HepG2 (cell line): ENCODE measurements around the gene PLEKHA5. TPM values are rescaled to one million over a fixed set of nuclear protein-coding genes. Genes with fewer than 3 reads are reported as not detected.

Experiments used
- ATAC-seq: fragments of 200-7000 bp; cut with Tn5 transposase; 3 replicates; pipeline ENCODE4 v1.9.1; 2020; ENCODE audit warnings: mild to moderate bottlenecking, moderate library complexity
- BruUV-seq: library from RNA; stranded (reverse); fragments of 400-500 nt; replicated peaks from 2 replicates; lab custom pipeline; 2021; lab: Mats Ljungman, UMichigan
- CTCF ChIA-PET: fragments of 300-600 bp; formaldehyde crosslinking; extraction: SDS; loops from one replicate; lab custom pipeline; 2021; ENCODE audit warnings: low total read pairs, inconsistent platforms, low intra/inter-chr PET ratio; lab: Yijun Ruan, JAX
- POLR2A ChIA-PET: fragments of 350-600 bp; sonication (Branson Sonifier 250); formaldehyde crosslinking; loops from one replicate; lab custom pipeline; 2020; ENCODE audit warnings: antibody characterized with exemption, inconsistent platforms; lab: Yijun Ruan, JAX
- DNase-seq: peaks from one replicate; pipeline ENCODE4 v3.0.0-alpha.2; 2015; ENCODE audit warnings: low spot score
- FAIRE-seq: peaks from 3 replicates; lab custom pipeline; 2011; peaks lifted over from hg19 to GRCh38; lab: Jason Lieb, UNC
- H2AFZ ChIP-seq: one replicate; pipeline ENCODE4 v1.6.1; 2011; ENCODE audit warnings: low read length, inconsistent platforms
- H3K27ac ChIP-seq: fragments of 300-600 bp; 3 replicates; pipeline ENCODE4 v1.8.0; 2011; ENCODE audit warnings: mixed run types, mild to moderate bottlenecking, mixed read lengths, low read length, inconsistent platforms; ENCODE audit not compliant: insufficient read depth; ENCODE audit errors: extremely low read length
- H3K27me3 ChIP-seq, 2 experiments: fragments of 200-600 bp in 1 of 2; 2 replicates in 1 of 2; 3 replicates in 1 of 2; pipeline versions ENCODE4 v1.6.0 to v1.8.0; 2011; ENCODE audit warnings: low read length in 2 of 2, mild to moderate bottlenecking in 2 of 2, moderate library complexity in 2 of 2, inconsistent platforms in 1 of 2; ENCODE audit not compliant: insufficient read depth in 2 of 2, control insufficient read depth in 1 of 2
- H3K36me3 ChIP-seq, 2 experiments: fragments of 200-600 bp in 1 of 2; replicated peaks in 1 of 2; 2 replicates in 1 of 2; 3 replicates in 1 of 2; pipeline versions ENCODE4 v1.5.1 to v1.8.0; 2011; ENCODE audit warnings: low read length in 2 of 2, inconsistent platforms in 1 of 2; ENCODE audit not compliant: insufficient read depth in 2 of 2, control insufficient read depth in 1 of 2
- H3K4me1 ChIP-seq: 2 replicates; pipeline ENCODE4 v1.5.1; 2012; ENCODE audit warnings: low read length, inconsistent platforms; ENCODE audit not compliant: insufficient read depth
- H3K4me2 ChIP-seq: 2 replicates; pipeline ENCODE4 v1.6.0; 2011; ENCODE audit warnings: low read depth, low read length, inconsistent platforms
- H3K4me3 ChIP-seq, 3 experiments: fragments of 200-600 bp in 1 of 3; sonication (generic), shearing (Covaris generic) in 1 of 3; replicated peaks in 1 of 3; 2 replicates each; pipeline ENCODE4 v1.5.1; 2011 to 2016; ENCODE audit warnings: low read length in 3 of 3, inconsistent platforms in 2 of 3, low read depth in 2 of 3, mild to moderate bottlenecking in 2 of 3, control low read depth in 1 of 3, mixed read lengths in 1 of 3; ENCODE audit not compliant: insufficient read depth in 1 of 3
- H3K79me2 ChIP-seq: one replicate; pipeline ENCODE4 v1.6.1; 2011; ENCODE audit warnings: low read length, inconsistent platforms; ENCODE audit not compliant: insufficient read depth
- H3K9ac ChIP-seq: 2 replicates; pipeline ENCODE4 v1.6.0; 2011; ENCODE audit warnings: mild to moderate bottlenecking, low read depth, low read length, inconsistent platforms; ENCODE audit not compliant: insufficient read depth
- H3K9me3 ChIP-seq: 2 replicates; pipeline ENCODE4 v1.5.1; 2012; ENCODE audit warnings: mild to moderate bottlenecking, low read length
- H4K20me1 ChIP-seq: 2 replicates; pipeline ENCODE4 v1.6.0; 2011; ENCODE audit warnings: inconsistent platforms, mild to moderate bottlenecking, low read length, moderate library complexity; ENCODE audit not compliant: insufficient read depth
- ATF7 ChIP-seq, 2 experiments: fragments of 450-650 bp in 1 of 2; sonication (generic) in 1 of 2; formaldehyde crosslinking in 1 of 2; IDR thresholded peaks; 2 replicates each; pipeline versions ENCODE4 v1.4.0 to v1.6.1; 2016 to 2020; ENCODE audit warnings: antibody characterized with exemption in 1 of 2, mild to moderate bottlenecking in 1 of 2, missing genetic modification reagents in 1 of 2
- DPF2 ChIP-seq: sonication (generic); formaldehyde crosslinking; IDR thresholded peaks from 2 replicates; pipeline ENCODE4 v1.4.0; 2020; ENCODE audit warnings: mild to moderate bottlenecking, low read depth, missing genetic modification reagents, borderline replicate concordance
- EEA1 ChIP-seq: sonication (generic); formaldehyde crosslinking; IDR thresholded peaks from 2 replicates; pipeline ENCODE4 v1.5.1; 2020; ENCODE audit warnings: mild to moderate bottlenecking, missing genetic modification reagents, borderline replicate concordance
- ESRRA ChIP-seq: sonication (generic); formaldehyde crosslinking; IDR thresholded peaks from 2 replicates; pipeline ENCODE4 v1.5.1; 2020; ENCODE audit warnings: mild to moderate bottlenecking, low read depth, missing genetic modification reagents
- ETV6 ChIP-seq: sonication (generic); formaldehyde crosslinking; conservative IDR thresholded peaks from 2 replicates; pipeline ENCODE4 v1.4.0; 2020; ENCODE audit warnings: missing genetic modification reagents
- FLYWCH1 ChIP-seq: sonication (generic); formaldehyde crosslinking; IDR thresholded peaks from 2 replicates; pipeline ENCODE4 v1.8.1; 2023; ENCODE audit warnings: mild to moderate bottlenecking, missing genetic modification reagents
- FOXA3 ChIP-seq: IDR thresholded peaks from 2 replicates; pipeline ENCODE4 v1.6.1; 2016; ENCODE audit warnings: missing genetic modification reagents, missing compliant biosample characterization
- HDAC2 ChIP-seq: sonication (generic); formaldehyde crosslinking; IDR thresholded peaks from 2 replicates; pipeline ENCODE4 v1.4.0; 2020; ENCODE audit warnings: missing genetic modification reagents
- IKZF4 ChIP-seq: sonication (generic); formaldehyde crosslinking; IDR thresholded peaks from 2 replicates; pipeline ENCODE4 v1.5.1; 2020; ENCODE audit warnings: borderline replicate concordance, mild to moderate bottlenecking, low read depth, missing genetic modification reagents; ENCODE audit errors: not compliant biosample characterization
- MED13 ChIP-seq: sonication (generic); formaldehyde crosslinking; IDR thresholded peaks from 2 replicates; pipeline ENCODE4 v1.5.0; 2020; ENCODE audit warnings: missing genetic modification reagents
- NCOA1 ChIP-seq: sonication (generic); formaldehyde crosslinking; IDR thresholded peaks from 2 replicates; pipeline ENCODE4 v1.9.0; 2021; ENCODE audit warnings: missing genetic modification reagents
- PAF1 ChIP-seq: IDR thresholded peaks from 2 replicates; pipeline ENCODE4 v1.6.1; 2016; ENCODE audit warnings: missing genetic modification reagents, missing compliant biosample characterization
- WIZ ChIP-seq: sonication (generic); formaldehyde crosslinking; IDR thresholded peaks from 2 replicates; pipeline ENCODE4 v1.5.1; 2020; ENCODE audit warnings: mild to moderate bottlenecking, missing genetic modification reagents
- ZFP36L1 ChIP-seq: sonication (generic); formaldehyde crosslinking; IDR thresholded peaks from 2 replicates; pipeline ENCODE4 v1.8.0; 2022; ENCODE audit warnings: mild to moderate bottlenecking, missing genetic modification reagents, moderate library complexity
- ZFX ChIP-seq: sonication (generic); formaldehyde crosslinking; IDR thresholded peaks from 2 replicates; pipeline ENCODE4 v1.4.0; 2020; ENCODE audit warnings: mild to moderate bottlenecking, low read depth, missing genetic modification reagents, moderate library complexity
- WGBS: methylation state at CpG from one replicate; pipeline ENCODE4 v1.1.6; 2017; ENCODE audit warnings: low lambda C conversion rate; 5-methylcytosine and 5-hydroxymethylcytosine counted together
- in situ Hi-C: cut with HindIII; loops from 2 replicates; pipeline ENCODE4 v1.10.0; 2017; ENCODE audit warnings: low pct_unique_long_range_greater_than_20kb; ENCODE audit not compliant: extremely low pct_ligation_motif_present
- intact Hi-C: fragments of 100-400 bp; cut with micrococcal nuclease; formaldehyde crosslinking; loops from one replicate; pipeline ENCODE4 v1.10.0; 2022; ENCODE audit not compliant: unreplicated experiment
- polyA plus RNA-seq, 8 experiments: library from polyadenylated mRNA; depleted of rRNA in 3 of 8; stranded (reverse) in 7 of 8; unstranded in 1 of 8; fragments of >200 nt; fragmentation: Illumina TruSeq in 4 of 8; extraction: Trizol in 4 of 8; gene quantifications; 2 replicates each; pipeline versions ENCODE4 v1.2.1 to v1.2.3, GENCODE V29; 2011 to 2016; ENCODE audit warnings: low read depth in 4 of 8, missing spikeins in 1 of 8, mixed read lengths in 1 of 8; ENCODE audit not compliant: insufficient read depth in 1 of 8
- total RNA-seq, 5 experiments: library from RNA; depleted of rRNA; stranded (reverse); fragments of >200 nt; fragmentation: Illumina TruSeq; extraction: Trizol; gene quantifications; 2 replicates each; pipeline ENCODE4 v1.2.3, GENCODE V29; 2016; ENCODE audit warnings: low read depth in 1 of 5
- TF ChIP-seq, protein P1 (sequence below): IDR thresholded peaks from 2 replicates; pipeline ENCODE4 v1.6.1; 2018; ENCODE audit warnings: missing genetic modification reagents
- TF ChIP-seq, protein P2 (sequence below): IDR thresholded peaks from 2 replicates; pipeline ENCODE4 v1.6.1; 2016; ENCODE audit warnings: mild to moderate bottlenecking
- TF ChIP-seq, protein P3 (sequence below): sonication (generic); formaldehyde crosslinking; IDR thresholded peaks from 2 replicates; pipeline ENCODE4 v1.8.0; 2022; ENCODE audit warnings: mild to moderate bottlenecking, missing genetic modification reagents, moderate library complexity

PLEKHA5 gene
- total and polyA plus RNA-seq, 2 of the 13 experiments (the other 11 are each of a cell fraction or from before 2014, with no cell fraction given) = 4.2 to 15.4 TPM

GRCh38 chr12:19301688-19302087 is 172.2 kb downstream of the PLEKHA5 start:
- WGBS = 76% methylated on average over 1 of the region's 1 CpG
- CTCF ChIA-PET = no interaction called here
- no peak overlapping the region for H3K9ac ChIP-seq
- no peaks in the 10 kb centered on the region for H3K4me1 ChIP-seq
- H3K9me3 ChIP-seq = no peaks in the 10 kb centered on the region
- POLR2A ChIA-PET = no interaction called here
- no peak for TF ChIP-seq PAF1 (CRISPR knock-in tag)
- TF ChIP-seq, protein P1, sequence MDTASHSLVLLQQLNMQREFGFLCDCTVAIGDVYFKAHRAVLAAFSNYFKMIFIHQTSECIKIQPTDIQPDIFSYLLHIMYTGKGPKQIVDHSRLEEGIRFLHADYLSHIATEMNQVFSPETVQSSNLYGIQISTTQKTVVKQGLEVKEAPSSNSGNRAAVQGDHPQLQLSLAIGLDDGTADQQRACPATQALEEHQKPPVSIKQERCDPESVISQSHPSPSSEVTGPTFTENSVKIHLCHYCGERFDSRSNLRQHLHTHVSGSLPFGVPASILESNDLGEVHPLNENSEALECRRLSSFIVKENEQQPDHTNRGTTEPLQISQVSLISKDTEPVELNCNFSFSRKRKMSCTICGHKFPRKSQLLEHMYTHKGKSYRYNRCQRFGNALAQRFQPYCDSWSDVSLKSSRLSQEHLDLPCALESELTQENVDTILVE (CRISPR knock-in tag) = no peak
- TF ChIP-seq IKZF4 (CRISPR knock-in tag) = no peak
- no peak for TF ChIP-seq ATF7 (IDR thresholded peaks at IDR 0.05)
- no peak for TF ChIP-seq ATF7 (CRISPR knock-in tag; IDR thresholded peaks at IDR 0.05)
- no peak for TF ChIP-seq WIZ (CRISPR knock-in tag)
- no peak for TF ChIP-seq ESRRA (CRISPR knock-in tag)
- TF ChIP-seq, protein P2, sequence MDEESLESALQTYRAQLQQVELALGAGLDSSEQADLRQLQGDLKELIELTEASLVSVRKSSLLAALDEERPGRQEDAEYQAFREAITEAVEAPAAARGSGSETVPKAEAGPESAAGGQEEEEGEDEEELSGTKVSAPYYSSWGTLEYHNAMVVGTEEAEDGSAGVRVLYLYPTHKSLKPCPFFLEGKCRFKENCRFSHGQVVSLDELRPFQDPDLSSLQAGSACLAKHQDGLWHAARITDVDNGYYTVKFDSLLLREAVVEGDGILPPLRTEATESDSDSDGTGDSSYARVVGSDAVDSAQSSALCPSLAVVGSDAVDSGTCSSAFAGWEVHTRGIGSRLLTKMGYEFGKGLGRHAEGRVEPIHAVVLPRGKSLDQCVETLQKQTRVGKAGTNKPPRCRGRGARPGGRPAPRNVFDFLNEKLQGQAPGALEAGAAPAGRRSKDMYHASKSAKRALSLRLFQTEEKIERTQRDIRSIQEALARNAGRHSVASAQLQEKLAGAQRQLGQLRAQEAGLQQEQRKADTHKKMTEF (CRISPR knock-in tag) = no peak
- TF ChIP-seq FOXA3 = no peak
- TF ChIP-seq ZFX (CRISPR knock-in tag) = no peak
- TF ChIP-seq, protein P3, sequence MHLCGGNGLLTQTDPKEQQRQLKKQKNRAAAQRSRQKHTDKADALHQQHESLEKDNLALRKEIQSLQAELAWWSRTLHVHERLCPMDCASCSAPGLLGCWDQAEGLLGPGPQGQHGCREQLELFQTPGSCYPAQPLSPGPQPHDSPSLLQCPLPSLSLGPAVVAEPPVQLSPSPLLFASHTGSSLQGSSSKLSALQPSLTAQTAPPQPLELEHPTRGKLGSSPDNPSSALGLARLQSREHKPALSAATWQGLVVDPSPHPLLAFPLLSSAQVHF (CRISPR knock-in tag) = no peak
- TF ChIP-seq HDAC2 (CRISPR knock-in tag) = no peak
- TF ChIP-seq FLYWCH1 (CRISPR knock-in tag) = no peak
- no peak for TF ChIP-seq ETV6
- no peak for TF ChIP-seq MED13
- no peak for TF ChIP-seq NCOA1
- no peak for TF ChIP-seq EEA1 (CRISPR knock-in tag)
- no peak for TF ChIP-seq DPF2 (CRISPR knock-in tag)
- TF ChIP-seq ZFP36L1 (CRISPR knock-in tag) = no peak
- DNase-seq (no peak), ATAC-seq (no peak), FAIRE-seq (no peak)
- H3K79me2 ChIP-seq = no peaks in the 10 kb centered on the region
- H4K20me1 ChIP-seq = no peaks in the 10 kb centered on the region
- H3K36me3 ChIP-seq = peaks cover 0 to 3% of the 10 kb centered on the region in 2 experiments; a peak in 1 of 5 replicates
- H3K4me2 ChIP-seq = no peak overlapping the region
- no peak overlapping the region for H3K27ac ChIP-seq
- intact Hi-C loops = no loop called here
- H2AFZ ChIP-seq = no peak overlapping the region
- H3K4me3 ChIP-seq = no peak overlapping the region
- no TSS peak for BruUV-seq
- in situ Hi-C loops = loop anchor here (25.0 kb wide), 1 partner anchor 439 kb away; no protein-coding TSS in a partner anchor
- H3K27me3 ChIP-seq = no peaks in the 10 kb centered on the region
